GF-D8 (cell line): ENCODE data around the gene KNSTRN.

ENCODE experiments used
- DNase-seq: peaks from one replicate; lab custom pipeline; 2025; lab: John Stamatoyannopoulos, UW

KNSTRN gene

DNA sequence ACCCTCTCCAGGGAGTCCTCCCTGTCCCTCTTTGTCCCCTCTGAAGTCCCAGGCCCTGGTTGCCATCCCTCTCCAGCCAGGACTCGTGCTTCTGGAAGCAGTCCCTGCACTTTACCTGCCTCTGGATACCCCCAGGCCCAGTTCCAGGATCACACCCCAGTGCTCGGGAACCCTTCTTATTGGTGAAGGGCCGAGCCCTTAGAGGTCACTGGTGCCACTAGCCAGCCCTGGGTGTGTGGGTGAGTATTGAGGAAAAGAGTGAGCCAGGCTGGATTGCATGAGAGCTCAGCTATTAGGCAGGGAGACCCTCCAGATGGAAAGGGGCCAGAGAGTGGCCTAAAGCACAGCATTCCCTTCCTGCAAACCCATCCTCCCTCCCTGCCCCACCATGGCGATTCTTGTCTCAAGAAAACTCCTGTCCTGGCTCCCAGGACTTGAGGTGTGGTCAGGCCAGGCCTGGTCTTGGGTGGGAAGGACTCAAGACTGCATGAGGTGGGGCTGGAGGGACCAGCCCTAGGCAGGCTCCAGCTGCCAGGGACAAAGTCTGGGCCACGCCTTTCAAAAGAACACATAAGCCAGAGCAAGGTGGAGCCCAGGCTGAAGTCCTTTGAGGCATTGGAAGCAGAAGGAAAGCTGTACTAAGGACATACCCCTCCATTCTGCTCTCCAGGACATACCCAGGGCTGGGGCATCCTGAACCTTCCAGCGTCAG is 36.5 kb upstream of the KNSTRN start:
- no peak for DNase-seq

GRCh38 chr15:40346579-40347558 is 35.7 kb upstream of the KNSTRN start:
- no peak for DNase-seq

GRCh38 chr15:40347559-40348473 is 34.7 kb upstream of the KNSTRN start:
- no peak for DNase-seq

- no peak for DNase-seq
Observed at GRCh38 chr15:40348474-40348870, 34.0 kb upstream of the KNSTRN start.

GRCh38 chr15:40349163-40349562 is 33.4 kb upstream of the KNSTRN start:
- DNase-seq: no peak

GRCh38 chr15:40352281-40352901 is 30.1 kb upstream of the KNSTRN start:
- DNase-seq: no peak

DNA sequence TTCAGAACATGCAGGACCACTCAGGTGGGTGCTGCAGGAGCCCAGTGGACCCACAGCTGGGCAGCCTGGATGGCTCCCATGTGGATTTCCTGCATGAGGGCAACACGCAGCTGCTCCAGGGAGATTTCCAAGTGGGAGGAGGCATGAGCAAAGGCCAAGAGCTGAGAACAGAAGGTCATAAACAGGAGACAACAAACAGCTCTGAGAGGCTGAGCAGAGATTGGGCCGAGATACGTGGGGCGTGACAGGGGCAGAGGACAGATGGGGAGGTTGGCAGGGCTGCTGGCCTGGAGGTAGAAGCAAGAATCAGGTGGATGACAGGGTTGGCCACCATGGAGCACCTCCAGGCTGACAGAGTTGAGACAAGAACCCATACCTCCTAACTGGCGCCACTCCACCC is 28.8 kb upstream of the KNSTRN start:
- DNase-seq: no peak

GRCh38 chr15:40354408-40355171 is 27.9 kb upstream of the KNSTRN start:
- no peak for DNase-seq

DNA sequence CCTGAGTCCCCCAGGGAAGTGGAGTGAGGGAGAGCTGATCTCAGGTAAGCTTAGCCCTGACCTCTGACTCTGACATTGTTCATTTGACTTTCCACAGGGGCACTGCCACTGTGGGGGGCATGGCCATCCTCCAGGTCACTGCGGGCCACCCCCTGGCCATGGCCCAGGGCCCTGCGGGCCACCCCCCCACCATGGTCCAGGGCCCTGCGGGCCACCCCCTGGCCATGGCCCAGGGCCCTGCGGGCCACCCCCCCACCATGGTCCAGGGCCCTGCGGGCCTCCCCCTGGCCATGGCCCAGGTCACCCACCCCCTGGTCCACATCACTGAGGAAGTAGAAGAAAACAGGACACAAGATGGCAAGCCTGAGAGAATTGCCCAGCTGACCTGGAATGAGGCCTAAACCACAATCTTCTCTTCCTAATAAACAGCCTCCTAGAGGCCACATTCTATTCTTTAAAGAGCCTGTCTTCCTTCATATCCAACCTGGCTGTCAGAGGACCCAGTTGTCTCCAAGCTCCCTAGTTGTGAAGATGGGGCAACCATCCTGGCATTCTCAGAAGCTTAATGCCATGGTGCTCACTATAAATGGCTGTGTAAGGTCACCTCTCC is 26.4 kb upstream of the KNSTRN start:
- DNase-seq: no peak

DNA sequence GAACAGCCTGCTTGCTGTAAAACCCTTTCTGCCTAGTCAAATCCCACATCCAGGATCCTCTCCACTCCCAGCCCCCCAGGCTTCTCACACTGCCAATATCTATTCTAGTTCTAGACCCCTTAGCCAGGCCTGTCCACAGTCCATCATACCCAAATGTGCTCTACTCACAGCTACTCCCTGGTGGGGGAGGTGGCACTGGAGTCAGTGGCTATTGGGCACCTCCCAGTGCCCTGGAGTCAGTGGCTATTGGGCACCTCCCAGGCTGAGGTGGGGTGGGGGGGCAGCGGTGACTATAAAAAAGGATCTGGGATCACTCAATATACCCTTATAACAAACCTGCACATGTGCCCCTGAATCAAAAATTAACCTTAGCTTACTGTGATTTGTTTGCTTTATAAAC is 25.3 kb upstream of the KNSTRN start:
- no peak for DNase-seq

DNA sequence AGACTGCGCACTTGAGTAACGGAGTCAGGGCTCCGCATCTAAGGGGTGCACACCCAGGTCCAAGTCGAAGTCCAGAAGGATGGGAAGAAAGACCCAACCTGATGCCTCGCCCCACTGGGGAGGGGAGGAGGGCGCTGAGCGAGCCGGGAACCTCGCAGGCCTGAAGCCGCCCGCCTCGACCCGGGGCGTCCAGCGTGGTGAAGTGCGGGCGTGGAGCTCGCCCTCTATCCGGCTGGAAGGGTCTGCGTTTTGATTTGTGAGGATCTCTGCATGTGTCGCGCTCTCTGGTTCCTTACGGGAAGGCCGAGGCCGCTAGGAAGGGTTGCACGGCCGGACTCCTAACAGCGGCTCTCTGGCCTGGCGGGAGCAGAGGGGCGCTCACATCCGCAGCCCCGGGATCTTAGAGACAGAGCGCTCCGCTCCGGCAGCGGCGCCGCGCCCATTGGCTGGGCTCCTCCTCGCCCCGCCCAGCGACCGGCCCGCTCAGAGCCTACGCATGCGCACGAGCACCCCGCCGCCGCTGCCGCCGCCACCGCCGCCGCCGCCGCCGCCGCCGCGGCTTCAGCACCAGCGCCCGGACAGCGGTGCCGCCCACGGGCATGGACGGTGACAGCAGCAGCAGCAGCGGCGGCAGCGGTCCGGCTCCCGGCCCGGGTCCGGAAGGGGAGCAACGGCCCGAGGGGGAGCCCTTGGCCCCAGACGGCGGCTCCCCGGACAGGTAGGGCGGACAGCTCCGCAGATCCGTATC is 24.6 kb upstream of the KNSTRN start, which contains the start of gene DISP2:
Gene DISP2, plus strand, starts transcription at position 497 of the 748 bp plus-strand sequence. Its CDS starts 103 bp downstream, at position 600.
- DNase-seq: peak; percentile 13

GRCh38 chr15:40358471-40359353 is 23.8 kb upstream of the KNSTRN start:
- DNase-seq: no peak

- DNase-seq: no peak
Observed at GRCh38 chr15:40360015-40360414, 22.5 kb upstream of the KNSTRN start.

DNA sequence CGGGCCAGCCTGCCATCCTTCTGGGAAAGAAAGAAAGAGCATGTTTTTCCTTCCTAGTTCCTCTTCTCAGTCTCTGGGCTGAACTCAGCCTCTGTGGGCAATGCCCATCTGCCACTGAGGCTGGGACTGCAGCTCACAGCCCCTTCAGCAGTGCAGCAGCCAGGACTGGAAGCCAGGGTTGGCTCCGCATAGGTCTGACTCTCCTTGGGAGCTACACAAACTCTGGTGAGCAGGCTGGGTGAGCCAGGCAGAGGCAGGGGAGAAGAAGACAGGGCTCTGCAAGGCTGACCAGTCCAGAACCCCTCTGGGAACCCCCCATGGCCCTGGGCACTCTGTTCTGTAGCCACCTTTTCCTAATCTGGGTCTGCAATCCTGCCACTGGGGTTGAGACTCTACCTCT is 20.9 kb upstream of the KNSTRN start:
- DNase-seq: no peak

GRCh38 chr15:40363611-40364010 is 18.9 kb upstream of the KNSTRN start:
- no peak for DNase-seq

DNA sequence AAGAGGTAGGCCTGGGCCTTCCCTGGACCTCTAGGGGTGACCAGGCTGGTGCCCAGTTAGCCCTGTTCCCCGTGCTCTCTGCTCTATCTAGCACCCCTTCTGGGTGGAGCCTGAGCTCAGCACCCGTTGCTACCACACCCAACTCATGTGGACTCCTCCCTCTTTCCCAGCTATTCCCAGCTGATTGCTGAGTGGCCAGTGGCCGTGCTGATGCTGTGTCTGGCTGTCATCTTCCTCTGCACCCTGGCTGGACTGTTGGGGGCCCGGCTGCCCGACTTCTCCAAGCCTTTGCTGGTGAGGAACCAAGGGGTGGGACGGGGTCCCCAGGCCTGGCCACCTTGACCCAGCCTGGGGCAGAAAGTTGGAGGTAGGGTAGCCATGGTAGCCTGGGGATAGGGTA is 18.3 kb upstream of the KNSTRN start:
- no peak for DNase-seq

DNA sequence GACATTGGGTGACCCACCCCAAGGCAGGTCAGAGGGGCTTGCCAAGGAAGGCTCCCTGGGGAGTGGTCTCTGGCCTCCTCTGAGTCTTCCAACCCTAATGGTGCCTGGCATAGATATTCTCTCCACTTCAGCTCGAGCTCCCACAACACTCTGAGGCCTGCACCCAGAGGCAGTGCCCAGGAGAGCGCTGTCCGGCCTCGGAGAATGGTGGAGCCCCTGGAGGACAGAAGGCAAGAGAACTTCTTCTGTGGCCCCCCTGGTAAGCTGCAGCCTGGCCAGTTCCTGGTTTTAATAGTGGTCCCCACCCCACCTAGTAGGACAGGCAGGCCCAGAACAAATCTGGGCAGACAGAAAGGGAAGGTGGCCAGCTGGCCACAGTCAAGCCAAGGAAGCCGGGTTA is 17.5 kb upstream of the KNSTRN start:
- DNase-seq: no peak

DNA sequence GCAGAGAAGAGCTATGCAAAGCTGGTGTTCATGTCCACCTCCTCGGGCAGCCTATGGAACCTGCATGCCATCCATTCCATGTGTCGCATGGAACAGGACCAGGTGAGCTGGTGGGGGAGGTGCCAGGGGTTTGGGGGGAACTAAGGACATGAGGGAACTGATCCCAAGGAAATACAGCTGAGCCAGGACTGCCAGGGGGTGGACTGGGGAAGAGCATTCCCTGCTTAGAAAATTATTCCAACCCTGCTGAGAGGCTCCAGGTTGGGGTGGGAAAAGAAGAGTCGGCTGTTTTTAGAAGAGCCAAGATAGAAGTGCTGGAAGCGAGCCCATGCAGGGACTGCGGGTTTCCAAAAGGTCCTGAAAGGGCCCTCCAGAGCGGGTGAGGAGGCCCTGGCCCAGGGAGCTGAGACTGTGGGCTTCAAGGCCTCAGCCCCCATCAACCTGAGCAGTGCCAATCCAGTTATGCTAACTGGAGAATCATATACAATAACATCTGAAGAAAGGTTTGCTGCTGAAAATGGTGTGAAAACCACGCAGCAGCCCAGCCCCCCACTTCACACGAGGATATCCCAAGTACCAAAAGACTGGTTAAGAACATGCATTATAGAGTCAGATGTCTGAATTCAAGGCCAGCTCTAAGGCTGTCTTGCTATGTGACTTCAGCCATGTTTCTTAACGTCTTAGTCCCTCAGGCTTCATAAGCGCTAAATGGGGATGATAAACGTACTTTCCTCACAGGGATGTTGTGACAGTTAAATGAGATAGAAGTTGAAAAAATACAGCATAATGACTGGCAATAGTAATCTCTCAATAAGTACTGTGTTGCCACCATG is 16.7 kb upstream of the KNSTRN start:
- no peak for DNase-seq
